Mucosa of rectum (tissue), 2 donors: ENCODE data around the gene KCNJ1.

Source experiments
- H3K27ac ChIP-seq, 2 donors: one replicate each; pipeline ENCODE4 v1.7.0; 2013; ENCODE audit warnings: inconsistent platforms in 2 of 2, low read depth in 2 of 2, low read length in 2 of 2
- H3K27me3 ChIP-seq, 2 donors: one replicate each; pipeline ENCODE4 v1.7.0; 2013; ENCODE audit warnings: low read length in 2 of 2; ENCODE audit not compliant: control insufficient read depth in 2 of 2, insufficient read depth in 2 of 2
- H3K36me3 ChIP-seq, 2 donors: one replicate each; pipeline ENCODE4 v1.7.0; 2013; ENCODE audit warnings: low read length in 2 of 2; ENCODE audit not compliant: control insufficient read depth in 2 of 2, insufficient read depth in 2 of 2
- H3K4me1 ChIP-seq, 2 donors: one replicate each; pipeline ENCODE4 v1.7.0; 2013; ENCODE audit warnings: low read length in 2 of 2, mild to moderate bottlenecking in 1 of 2; ENCODE audit not compliant: control insufficient read depth in 2 of 2, insufficient read depth in 2 of 2
- H3K4me3 ChIP-seq, 2 donors: one replicate each; pipeline ENCODE4 v1.7.0; 2013; ENCODE audit warnings: low read length in 2 of 2
- H3K9ac ChIP-seq, 2 donors: one replicate each; pipeline ENCODE4 v1.7.0; 2013; ENCODE audit warnings: low read length in 2 of 2, low read depth in 1 of 2, mild to moderate bottlenecking in 1 of 2
- H3K9me3 ChIP-seq, 2 donors: one replicate each; pipeline ENCODE4 v1.7.0; 2013; ENCODE audit warnings: low read length in 2 of 2; ENCODE audit not compliant: control insufficient read depth in 2 of 2
- donor health status: healthy.
- donor health status: Normal muscosa, but diverticular disease.

The KCNJ1 gene

GRCh38 chr11:128824191-128825049 lies 42.7 kb downstream of the KCNJ1 start:
- Histone ChIP-seq H3K36me3 (no peaks in the 10 kb centered on the region), H3K4me1 (no peaks in the 10 kb centered on the region), H3K4me3 (no peak overlapping the region), H3K9ac (no peak overlapping the region), H3K27me3 (peaks cover 0 to 2% of the 10 kb centered on the region in 2 donors), H3K27ac (no peak overlapping the region), H3K9me3 (no peaks in the 10 kb centered on the region)

- Histone ChIP-seq H3K4me3 (no peak overlapping the region), H3K9ac (no peak overlapping the region), H3K27ac (no peak overlapping the region), H3K36me3 (no peaks in the 10 kb centered on the region), H3K4me1 (no peaks in the 10 kb centered on the region), H3K27me3 (peaks cover 0 to 2% of the 10 kb centered on the region in 2 donors), H3K9me3 (no peaks in the 10 kb centered on the region)
Measured at GRCh38 chr11:128823753-128824152, 43.3 kb downstream of the KCNJ1 start.

- Histone ChIP-seq H3K9ac (no peak overlapping the region), H3K4me3 (no peak overlapping the region), H3K36me3 (no peaks in the 10 kb centered on the region), H3K9me3 (no peaks in the 10 kb centered on the region), H3K4me1 (no peaks in the 10 kb centered on the region), H3K27ac (no peak overlapping the region), H3K27me3 (peaks cover 0 to 2% of the 10 kb centered on the region in 2 donors)
Measured at GRCh38 chr11:128822130-128822529, 45.0 kb downstream of the KCNJ1 start.

- Histone ChIP-seq H3K9ac (no peak overlapping the region), H3K4me1 (no peaks in the 10 kb centered on the region), H3K27ac (no peak overlapping the region), H3K9me3 (no peaks in the 10 kb centered on the region), H3K27me3 (peaks cover 0 to 2% of the 10 kb centered on the region in 2 donors), H3K36me3 (no peaks in the 10 kb centered on the region), H3K4me3 (no peak overlapping the region)
Measured at GRCh38 chr11:128821556-128821955, 45.5 kb downstream of the KCNJ1 start.

- H3K4me3 ChIP-seq: no peak overlapping the region
- no peak overlapping the region for H3K27ac ChIP-seq
- peaks cover 0 to 2% of the 10 kb centered on the region in 2 donors for H3K27me3 ChIP-seq
- H3K36me3 ChIP-seq: no peaks in the 10 kb centered on the region
- H3K9me3 ChIP-seq: no peaks in the 10 kb centered on the region
- H3K9ac ChIP-seq: no peak overlapping the region
- no peaks in the 10 kb centered on the region for H3K4me1 ChIP-seq
Measured at GRCh38 chr11:128819198-128819597, 47.9 kb downstream of the KCNJ1 start.

GRCh38 chr11:128814856-128815705 lies 52.0 kb downstream of the KCNJ1 start:
- Histone ChIP-seq H3K9ac (no peak overlapping the region), H3K4me3 (no peak overlapping the region), H3K36me3 (peaks cover 3 to 6% of the 10 kb centered on the region in 2 donors), H3K4me1 (no peaks in the 10 kb centered on the region), H3K9me3 (no peaks in the 10 kb centered on the region), H3K27me3 (no peaks in the 10 kb centered on the region), H3K27ac (no peak overlapping the region)

- H3K9me3 ChIP-seq: no peaks in the 10 kb centered on the region
- no peaks in the 10 kb centered on the region for H3K27me3 ChIP-seq
- no peak overlapping the region for H3K4me3 ChIP-seq
- H3K36me3 ChIP-seq: peaks cover 6 to 7% of the 10 kb centered on the region in 2 donors
- H3K27ac ChIP-seq: no peak overlapping the region
- H3K9ac ChIP-seq: no peak overlapping the region
- no peaks in the 10 kb centered on the region for H3K4me1 ChIP-seq
Measured at GRCh38 chr11:128813729-128814128, 53.4 kb downstream of the KCNJ1 start.

- H3K4me1 ChIP-seq: no peaks in the 10 kb centered on the region
- peaks cover 9 to 11% of the 10 kb centered on the region in 2 donors for H3K36me3 ChIP-seq
- H3K27me3 ChIP-seq: no peaks in the 10 kb centered on the region
- no peak overlapping the region for H3K4me3 ChIP-seq
- H3K27ac ChIP-seq: no peak overlapping the region
- H3K9ac ChIP-seq: no peak overlapping the region
- no peaks in the 10 kb centered on the region for H3K9me3 ChIP-seq
Measured at GRCh38 chr11:128810784-128811514, 56.1 kb downstream of the KCNJ1 start.

GRCh38 chr11:128809128-128809527 lies 58.0 kb downstream of the KCNJ1 start:
- no peaks in the 10 kb centered on the region for H3K9me3 ChIP-seq
- H3K4me1 ChIP-seq: no peaks in the 10 kb centered on the region
- no peak overlapping the region for H3K9ac ChIP-seq
- no peak overlapping the region for H3K4me3 ChIP-seq
- no peak overlapping the region for H3K27ac ChIP-seq
- no peaks in the 10 kb centered on the region for H3K27me3 ChIP-seq
- peaks cover 9 to 11% of the 10 kb centered on the region in 2 donors for H3K36me3 ChIP-seq
